Measurements from ENCODE around the gene PSORS1C2.

- no peak for TF ChIP-seq POLR2A (IDR thresholded peaks at IDR 0.05)
- no peak for TF ChIP-seq POLR2AphosphoS5 (IDR thresholded peaks at IDR 0.05)
Measured at GRCh38 chr6:31162463-31163165, 23.7 kb upstream of the PSORS1C2 start.

Measured in prostate gland (tissue), 1 donor.